HepG2 (cell line): ENCODE results near the gene CST11. TPM values are rescaled to one million over a fixed set of nuclear protein-coding genes. Genes with fewer than 3 reads are reported as not detected.

Experiments
- ESRRA ChIP-seq: sonication (generic); formaldehyde crosslinking; IDR thresholded peaks from 2 replicates; pipeline ENCODE4 v1.5.1; 2020; ENCODE audit warnings: mild to moderate bottlenecking, low read depth, missing genetic modification reagents
- HBP1 ChIP-seq: IDR thresholded peaks from 2 replicates; pipeline ENCODE4 v1.6.1; 2016; ENCODE audit warnings: low read depth, control low read depth
- MBD4 ChIP-seq: IDR thresholded peaks from 2 replicates; pipeline ENCODE4 v1.6.1; 2012; ENCODE audit warnings: low read length, inconsistent platforms, borderline replicate concordance
- SSRP1 ChIP-seq: IDR thresholded peaks from 2 replicates; pipeline ENCODE4 v1.6.1; 2016; ENCODE audit warnings: control low read depth
- TCF7 ChIP-seq: sonication (generic); IDR thresholded peaks from 2 replicates; pipeline ENCODE4 v1.6.1; 2016; ENCODE audit warnings: antibody characterized with exemption, low read depth
- ZNF101 ChIP-seq: sonication (generic); formaldehyde crosslinking; IDR thresholded peaks from 2 replicates; pipeline ENCODE4 v1.4.0; 2020; ENCODE audit warnings: mild to moderate bottlenecking, low read depth, missing genetic modification reagents, borderline replicate concordance
- ZNF350 ChIP-seq: sonication (generic); formaldehyde crosslinking; IDR thresholded peaks from 2 replicates; pipeline ENCODE4 v1.4.0; 2020; ENCODE audit warnings: mild to moderate bottlenecking, low read depth, missing genetic modification reagents, borderline replicate concordance
- ZNF552 ChIP-seq: sonication (generic); formaldehyde crosslinking; IDR thresholded peaks from 2 replicates; pipeline ENCODE4 v1.9.0; 2022; ENCODE audit warnings: missing genetic modification reagents, mild to moderate bottlenecking, borderline replicate concordance
- ZNF737 ChIP-seq: sonication (generic); formaldehyde crosslinking; IDR thresholded peaks from 2 replicates; pipeline ENCODE4 v1.5.0; 2020; ENCODE audit warnings: missing genetic modification reagents, mild to moderate bottlenecking, borderline replicate concordance
- polyA plus RNA-seq, 8 experiments: library from polyadenylated mRNA; depleted of rRNA in 3 of 8; stranded (reverse) in 7 of 8; unstranded in 1 of 8; fragments of >200 nt; fragmentation: Illumina TruSeq in 4 of 8; extraction: Trizol in 4 of 8; gene quantifications; 2 replicates each; pipeline versions ENCODE4 v1.2.1 to v1.2.3, GENCODE V29; 2011 to 2016; ENCODE audit warnings: low read depth in 4 of 8, missing spikeins in 1 of 8, mixed read lengths in 1 of 8; ENCODE audit not compliant: insufficient read depth in 1 of 8
- total RNA-seq, 5 experiments: library from RNA; depleted of rRNA; stranded (reverse); fragments of >200 nt; fragmentation: Illumina TruSeq; extraction: Trizol; gene quantifications; 2 replicates each; pipeline ENCODE4 v1.2.3, GENCODE V29; 2016; ENCODE audit warnings: low read depth in 1 of 5
- TF ChIP-seq, protein P1 (sequence below): IDR thresholded peaks from 2 replicates; pipeline ENCODE4 v1.6.1; 2016; ENCODE audit warnings: missing compliant biosample characterization, missing genetic modification reagents, borderline replicate concordance
- TF ChIP-seq, protein P2 (sequence below): sonication (generic); formaldehyde crosslinking; IDR thresholded peaks from 2 replicates; pipeline ENCODE4 v1.4.0; 2020; ENCODE audit warnings: mild to moderate bottlenecking, missing genetic modification reagents
- TF ChIP-seq, protein P3 (sequence below): sonication (generic); formaldehyde crosslinking; conservative IDR thresholded peaks from 2 replicates; pipeline ENCODE4 v1.4.0; 2020; ENCODE audit warnings: mild to moderate bottlenecking, missing genetic modification reagents, moderate library complexity
- TF ChIP-seq, protein P4 (sequence below): sonication (generic); formaldehyde crosslinking; IDR thresholded peaks from 2 replicates; pipeline ENCODE4 v1.8.1; 2023; ENCODE audit warnings: mild to moderate bottlenecking, missing genetic modification reagents

CST11 gene
- total and polyA plus RNA-seq, 2 of the 13 experiments (the other 11 are each of a cell fraction or from before 2014, with no cell fraction given) = not detected

DNA sequence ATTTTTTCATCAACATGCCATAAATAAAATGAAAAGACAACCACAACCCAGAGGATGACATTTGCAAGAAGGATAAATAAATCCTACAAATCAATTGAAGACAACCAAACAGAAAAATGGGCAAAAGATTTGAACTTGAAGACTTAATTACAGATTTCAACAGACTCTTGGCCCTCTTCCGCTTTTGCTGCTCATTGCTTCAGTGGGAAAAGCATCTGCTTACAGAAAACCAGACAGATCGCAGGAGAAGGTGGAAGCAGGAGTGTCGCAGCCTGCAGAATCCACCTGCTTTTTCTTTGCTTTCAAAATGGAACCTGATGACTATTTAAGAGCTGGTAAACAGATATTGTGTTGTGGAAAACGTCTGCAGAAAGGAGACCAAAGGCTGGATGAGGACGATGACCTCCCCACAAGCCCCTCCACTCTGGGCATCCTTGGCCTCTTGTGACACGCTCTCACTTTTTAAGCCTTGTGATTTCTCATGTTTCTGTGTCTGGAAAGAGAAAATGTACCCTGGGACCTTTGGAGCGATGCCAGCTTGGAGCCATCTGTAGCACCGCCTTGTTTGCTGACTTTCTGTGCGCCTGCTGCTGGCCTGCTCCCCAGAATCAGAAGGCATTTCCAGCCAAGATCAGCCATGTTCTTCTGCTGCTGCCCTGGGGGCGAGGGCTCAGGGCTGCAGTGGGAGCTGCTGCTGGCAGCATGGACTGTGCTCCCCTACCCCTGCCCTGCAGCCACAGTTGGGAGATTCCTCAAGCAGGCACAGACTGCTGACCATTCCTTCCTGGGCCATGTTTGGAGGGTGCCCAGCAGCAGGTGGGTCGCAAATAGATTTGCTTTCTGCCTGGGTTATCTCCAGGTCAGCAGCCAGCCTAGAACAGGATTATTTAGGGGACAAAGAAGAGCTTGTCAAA lies 16.8 kb downstream of the CST11 start (continued):
- TF ChIP-seq ZNF737 (no peak; the same call in 1 of the 2 replicates), HBP1 (CRISPR knock-in tag) (no peak), ZNF101 (CRISPR knock-in tag) (no peak), SSRP1 (CRISPR knock-in tag) (no peak), ZNF350 (CRISPR knock-in tag) (peak; percentile 75; the same call in 1 of the 2 replicates), ESRRA (CRISPR knock-in tag) (no peak), TCF7 (peak; percentile 70; the same call in 1 of the 2 replicates), MBD4 (no peak), ZNF552 (CRISPR knock-in tag) (no peak)
- TF ChIP-seq, protein P1, sequence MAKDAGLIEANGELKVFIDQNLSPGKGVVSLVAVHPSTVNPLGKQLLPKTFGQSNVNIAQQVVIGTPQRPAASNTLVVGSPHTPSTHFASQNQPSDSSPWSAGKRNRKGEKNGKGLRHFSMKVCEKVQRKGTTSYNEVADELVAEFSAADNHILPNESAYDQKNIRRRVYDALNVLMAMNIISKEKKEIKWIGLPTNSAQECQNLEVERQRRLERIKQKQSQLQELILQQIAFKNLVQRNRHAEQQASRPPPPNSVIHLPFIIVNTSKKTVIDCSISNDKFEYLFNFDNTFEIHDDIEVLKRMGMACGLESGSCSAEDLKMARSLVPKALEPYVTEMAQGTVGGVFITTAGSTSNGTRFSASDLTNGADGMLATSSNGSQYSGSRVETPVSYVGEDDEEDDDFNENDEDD (CRISPR knock-in tag) = no peak
- TF ChIP-seq, protein P2, sequence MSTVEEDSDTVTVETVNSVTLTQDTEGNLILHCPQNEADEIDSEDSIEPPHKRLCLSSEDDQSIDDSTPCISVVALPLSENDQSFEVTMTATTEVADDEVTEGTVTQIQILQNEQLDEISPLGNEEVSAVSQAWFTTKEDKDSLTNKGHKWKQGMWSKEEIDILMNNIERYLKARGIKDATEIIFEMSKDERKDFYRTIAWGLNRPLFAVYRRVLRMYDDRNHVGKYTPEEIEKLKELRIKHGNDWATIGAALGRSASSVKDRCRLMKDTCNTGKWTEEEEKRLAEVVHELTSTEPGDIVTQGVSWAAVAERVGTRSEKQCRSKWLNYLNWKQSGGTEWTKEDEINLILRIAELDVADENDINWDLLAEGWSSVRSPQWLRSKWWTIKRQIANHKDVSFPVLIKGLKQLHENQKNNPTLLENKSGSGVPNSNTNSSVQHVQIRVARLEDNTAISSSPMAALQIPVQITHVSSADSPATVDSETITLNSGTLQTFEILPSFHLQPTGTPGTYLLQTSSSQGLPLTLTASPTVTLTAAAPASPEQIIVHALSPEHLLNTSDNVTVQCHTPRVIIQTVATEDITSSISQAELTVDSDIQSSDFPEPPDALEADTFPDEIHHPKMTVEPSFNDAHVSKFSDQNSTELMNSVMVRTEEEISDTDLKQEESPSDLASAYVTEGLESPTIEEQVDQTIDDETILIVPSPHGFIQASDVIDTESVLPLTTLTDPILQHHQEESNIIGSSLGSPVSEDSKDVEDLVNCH (CRISPR knock-in tag) = no peak
- TF ChIP-seq, protein P3, sequence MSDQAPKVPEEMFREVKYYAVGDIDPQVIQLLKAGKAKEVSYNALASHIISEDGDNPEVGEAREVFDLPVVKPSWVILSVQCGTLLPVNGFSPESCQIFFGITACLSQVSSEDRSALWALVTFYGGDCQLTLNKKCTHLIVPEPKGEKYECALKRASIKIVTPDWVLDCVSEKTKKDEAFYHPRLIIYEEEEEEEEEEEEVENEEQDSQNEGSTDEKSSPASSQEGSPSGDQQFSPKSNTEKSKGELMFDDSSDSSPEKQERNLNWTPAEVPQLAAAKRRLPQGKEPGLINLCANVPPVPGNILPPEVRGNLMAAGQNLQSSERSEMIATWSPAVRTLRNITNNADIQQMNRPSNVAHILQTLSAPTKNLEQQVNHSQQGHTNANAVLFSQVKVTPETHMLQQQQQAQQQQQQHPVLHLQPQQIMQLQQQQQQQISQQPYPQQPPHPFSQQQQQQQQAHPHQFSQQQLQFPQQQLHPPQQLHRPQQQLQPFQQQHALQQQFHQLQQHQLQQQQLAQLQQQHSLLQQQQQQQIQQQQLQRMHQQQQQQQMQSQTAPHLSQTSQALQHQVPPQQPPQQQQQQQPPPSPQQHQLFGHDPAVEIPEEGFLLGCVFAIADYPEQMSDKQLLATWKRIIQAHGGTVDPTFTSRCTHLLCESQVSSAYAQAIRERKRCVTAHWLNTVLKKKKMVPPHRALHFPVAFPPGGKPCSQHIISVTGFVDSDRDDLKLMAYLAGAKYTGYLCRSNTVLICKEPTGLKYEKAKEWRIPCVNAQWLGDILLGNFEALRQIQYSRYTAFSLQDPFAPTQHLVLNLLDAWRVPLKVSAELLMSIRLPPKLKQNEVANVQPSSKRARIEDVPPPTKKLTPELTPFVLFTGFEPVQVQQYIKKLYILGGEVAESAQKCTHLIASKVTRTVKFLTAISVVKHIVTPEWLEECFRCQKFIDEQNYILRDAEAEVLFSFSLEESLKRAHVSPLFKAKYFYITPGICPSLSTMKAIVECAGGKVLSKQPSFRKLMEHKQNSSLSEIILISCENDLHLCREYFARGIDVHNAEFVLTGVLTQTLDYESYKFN (CRISPR knock-in tag) = peak; percentile 72
- TF ChIP-seq, protein P4, sequence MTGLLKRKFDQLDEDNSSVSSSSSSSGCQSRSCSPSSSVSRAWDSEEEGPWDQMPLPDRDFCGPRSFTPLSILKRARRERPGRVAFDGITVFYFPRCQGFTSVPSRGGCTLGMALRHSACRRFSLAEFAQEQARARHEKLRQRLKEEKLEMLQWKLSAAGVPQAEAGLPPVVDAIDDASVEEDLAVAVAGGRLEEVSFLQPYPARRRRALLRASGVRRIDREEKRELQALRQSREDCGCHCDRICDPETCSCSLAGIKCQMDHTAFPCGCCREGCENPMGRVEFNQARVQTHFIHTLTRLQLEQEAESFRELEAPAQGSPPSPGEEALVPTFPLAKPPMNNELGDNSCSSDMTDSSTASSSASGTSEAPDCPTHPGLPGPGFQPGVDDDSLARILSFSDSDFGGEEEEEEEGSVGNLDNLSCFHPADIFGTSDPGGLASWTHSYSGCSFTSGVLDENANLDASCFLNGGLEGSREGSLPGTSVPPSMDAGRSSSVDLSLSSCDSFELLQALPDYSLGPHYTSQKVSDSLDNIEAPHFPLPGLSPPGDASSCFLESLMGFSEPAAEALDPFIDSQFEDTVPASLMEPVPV (CRISPR knock-in tag) = no peak; the same call in 1 of the 2 replicates
